BE2C (cell line): ENCODE data around the gene PTPRU.
A peak's percentile ranks its signal among the peaks of the same experiment; 100 is the strongest.

Source experiments
- DNase-seq: peaks from one replicate; pipeline ENCODE4 v3.0.0-alpha.2; 2020
- H3K27me3 ChIP-seq: fragments of 250-450 bp; sonication (Bioruptor Pico); 2 replicates; pipeline ENCODE4 v1.5.1; 2020; ENCODE audit warnings: mild to moderate bottlenecking
- H3K36me3 ChIP-seq: fragments of 250-450 bp; sonication (Bioruptor Pico); 2 replicates; pipeline ENCODE4 v1.5.1; 2020; ENCODE audit warnings: mild to moderate bottlenecking
- H3K4me1 ChIP-seq: fragments of 250-450 bp; sonication (Bioruptor Pico); 2 replicates; pipeline ENCODE4 v1.5.1; 2020
- H3K4me3 ChIP-seq: 2 replicates; pipeline ENCODE4 v1.5.1; 2011; ENCODE audit warnings: low read depth, low read length
- H3K9me3 ChIP-seq: fragments of 250-450 bp; sonication (Bioruptor Pico); 2 replicates; pipeline ENCODE4 v1.5.1; 2020
- CTCF ChIP-seq: IDR thresholded peaks from 2 replicates; pipeline ENCODE4 v1.5.1; 2012; ENCODE audit warnings: mild to moderate bottlenecking, low read depth, low read length

The PTPRU gene

GRCh38 chr1:29245261-29245660 lies 8.9 kb downstream of the PTPRU start:
- Histone ChIP-seq H3K4me3 (no peak overlapping the region), H3K4me1 (no peaks in the 10 kb centered on the region), H3K27me3 (no peaks in the 10 kb centered on the region), H3K9me3 (no peaks in the 10 kb centered on the region), H3K36me3 (no peaks in the 10 kb centered on the region)
- no peak for DNase-seq
- TF ChIP-seq CTCF = no peak

GRCh38 chr1:29245876-29246275 lies 9.6 kb downstream of the PTPRU start:
- no peaks in the 10 kb centered on the region for H3K27me3 ChIP-seq
- no peak for DNase-seq
- TF ChIP-seq CTCF = peak; percentile 44
- H3K36me3 ChIP-seq = no peaks in the 10 kb centered on the region
- H3K4me1 ChIP-seq = no peaks in the 10 kb centered on the region
- no peak overlapping the region for H3K4me3 ChIP-seq
- no peaks in the 10 kb centered on the region for H3K9me3 ChIP-seq

GRCh38 chr1:29247044-29247443 lies 10.7 kb downstream of the PTPRU start:
- no peaks in the 10 kb centered on the region for H3K36me3 ChIP-seq
- no peak overlapping the region for H3K4me3 ChIP-seq
- no peaks in the 10 kb centered on the region for H3K9me3 ChIP-seq
- DNase-seq = no peak
- TF ChIP-seq CTCF = no peak
- no peaks in the 10 kb centered on the region for H3K4me1 ChIP-seq
- H3K27me3 ChIP-seq = no peaks in the 10 kb centered on the region

- Histone ChIP-seq H3K36me3 (no peaks in the 10 kb centered on the region), H3K27me3 (no peaks in the 10 kb centered on the region), H3K4me3 (no peak overlapping the region), H3K9me3 (no peaks in the 10 kb centered on the region), H3K4me1 (no peaks in the 10 kb centered on the region)
- no peak for TF ChIP-seq CTCF
- no peak for DNase-seq
Measured at GRCh38 chr1:29247571-29248273, 11.4 kb downstream of the PTPRU start.

- no peak for TF ChIP-seq CTCF
- no peak overlapping the region for H3K4me3 ChIP-seq
- no peaks in the 10 kb centered on the region for H3K36me3 ChIP-seq
- H3K9me3 ChIP-seq = no peaks in the 10 kb centered on the region
- no peak for DNase-seq
- H3K4me1 ChIP-seq = no peaks in the 10 kb centered on the region
- no peaks in the 10 kb centered on the region for H3K27me3 ChIP-seq
Measured at GRCh38 chr1:29248409-29248808, 12.1 kb downstream of the PTPRU start.

GRCh38 chr1:29249170-29249691 lies 12.9 kb downstream of the PTPRU start:
- no peaks in the 10 kb centered on the region for H3K4me1 ChIP-seq
- H3K27me3 ChIP-seq = no peaks in the 10 kb centered on the region
- H3K4me3 ChIP-seq = no peak overlapping the region
- no peaks in the 10 kb centered on the region for H3K36me3 ChIP-seq
- H3K9me3 ChIP-seq = no peaks in the 10 kb centered on the region
- DNase-seq = no peak
- TF ChIP-seq CTCF = no peak
